DND-41 (cell line): ENCODE data around the gene PSD.

Experiments used
- ATAC-seq: fragments of 200-7000 bp; cut with Tn5 transposase; 3 replicates; pipeline ENCODE4 v1.9.1; 2021; ENCODE audit warnings: low read depth; ENCODE audit not compliant: insufficient read depth
- DNase-seq: peaks from one replicate; pipeline ENCODE4 v3.0.0-alpha.2; 2020
- H2AFZ ChIP-seq: 2 replicates; pipeline ENCODE4 v1.6.0; 2012; ENCODE audit warnings: low read depth, low read length
- H3K27ac ChIP-seq: 2 replicates; pipeline ENCODE4 v1.5.1; 2012; ENCODE audit warnings: low read length, inconsistent platforms
- H3K27me3 ChIP-seq: fragments of 200-600 bp; sonication (generic); 2 replicates; pipeline ENCODE4 v1.6.0; 2012; ENCODE audit warnings: low read length, mild to moderate bottlenecking, inconsistent platforms; ENCODE audit not compliant: insufficient read depth, poor library complexity
- H3K36me3 ChIP-seq: 2 replicates; pipeline ENCODE4 v1.5.1; 2012; ENCODE audit warnings: low read length, inconsistent platforms; ENCODE audit not compliant: insufficient read depth
- H3K4me1 ChIP-seq: 2 replicates; pipeline ENCODE4 v1.5.1; 2012; ENCODE audit warnings: mild to moderate bottlenecking, low read length; ENCODE audit not compliant: insufficient read depth
- H3K4me2 ChIP-seq: 2 replicates; pipeline ENCODE4 v1.6.0; 2012; ENCODE audit warnings: mild to moderate bottlenecking, moderate library complexity, low read length, inconsistent platforms; ENCODE audit not compliant: insufficient read depth
- H3K4me3 ChIP-seq, 2 experiments: fragments of 200-600 bp in 1 of 2; shearing (Covaris generic) in 1 of 2; 2 replicates each; pipeline ENCODE4 v1.5.1; 2012 to 2016; ENCODE audit warnings: inconsistent platforms in 2 of 2, low read length in 2 of 2, mild to moderate bottlenecking in 2 of 2, low read depth in 1 of 2, moderate library complexity in 1 of 2
- H3K79me2 ChIP-seq: 2 replicates; pipeline ENCODE4 v1.6.0; 2012; ENCODE audit warnings: low read length, inconsistent platforms; ENCODE audit not compliant: insufficient read depth
- H3K9ac ChIP-seq: 2 replicates; pipeline ENCODE4 v1.6.0; 2012; ENCODE audit warnings: low read depth, mild to moderate bottlenecking, inconsistent platforms, low read length, moderate library complexity
- H3K9me3 ChIP-seq: 2 replicates; pipeline ENCODE4 v1.5.1; 2012; ENCODE audit warnings: low read length, moderate library complexity, mild to moderate bottlenecking, inconsistent platforms; ENCODE audit not compliant: insufficient read depth, severe bottlenecking
- H4K20me1 ChIP-seq: 2 replicates; pipeline ENCODE4 v1.6.0; 2012; ENCODE audit warnings: low read length; ENCODE audit not compliant: insufficient read depth
- EZH2 ChIP-seq: IDR thresholded peaks from 3 replicates; pipeline ENCODE4 v1.6.1; 2012; ENCODE audit warnings: borderline replicate concordance, low read depth, mild to moderate bottlenecking, moderate library complexity, low read length, inconsistent platforms; ENCODE audit not compliant: severe bottlenecking
- TF ChIP-seq, protein P1 (sequence below): IDR thresholded peaks from 2 replicates; pipeline ENCODE4 v1.5.1; 2012; ENCODE audit warnings: borderline replicate concordance, low read length, moderate library complexity, mild to moderate bottlenecking; ENCODE audit not compliant: poor library complexity, severe bottlenecking; ENCODE audit errors: extremely low read depth

Gene PSD

DNA sequence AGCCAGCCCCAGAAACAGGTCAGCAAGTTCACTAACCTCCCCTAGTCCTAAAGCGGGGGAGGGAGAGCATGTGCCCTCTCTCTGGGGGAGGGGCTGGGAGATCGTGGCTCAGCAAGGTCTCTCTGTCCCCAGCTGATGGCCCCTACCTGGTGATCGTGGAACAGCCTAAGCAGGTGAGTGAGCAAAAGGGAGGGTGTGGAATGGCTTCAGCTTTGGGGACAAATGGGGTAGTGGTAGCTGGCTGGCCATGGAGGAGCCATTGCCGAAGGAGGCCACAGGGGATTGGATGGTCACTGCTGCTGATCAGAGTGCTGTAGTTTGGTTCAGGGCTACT is 22.3 kb downstream of the PSD start:
- H3K4me2 ChIP-seq = peak overlapping the region; percentile 89
- DNase-seq (no peak), ATAC-seq (no peak)
- H3K27me3 ChIP-seq = no peaks in the 10 kb centered on the region
- 0 out of 2 replicates have a peak, but pooled peaks cover 2% of the 10 kb centered on the region for H3K79me2 ChIP-seq
- no peaks in the 10 kb centered on the region for H3K36me3 ChIP-seq
- H3K9me3 ChIP-seq = no peaks in the 10 kb centered on the region
- TF ChIP-seq, protein P1, sequence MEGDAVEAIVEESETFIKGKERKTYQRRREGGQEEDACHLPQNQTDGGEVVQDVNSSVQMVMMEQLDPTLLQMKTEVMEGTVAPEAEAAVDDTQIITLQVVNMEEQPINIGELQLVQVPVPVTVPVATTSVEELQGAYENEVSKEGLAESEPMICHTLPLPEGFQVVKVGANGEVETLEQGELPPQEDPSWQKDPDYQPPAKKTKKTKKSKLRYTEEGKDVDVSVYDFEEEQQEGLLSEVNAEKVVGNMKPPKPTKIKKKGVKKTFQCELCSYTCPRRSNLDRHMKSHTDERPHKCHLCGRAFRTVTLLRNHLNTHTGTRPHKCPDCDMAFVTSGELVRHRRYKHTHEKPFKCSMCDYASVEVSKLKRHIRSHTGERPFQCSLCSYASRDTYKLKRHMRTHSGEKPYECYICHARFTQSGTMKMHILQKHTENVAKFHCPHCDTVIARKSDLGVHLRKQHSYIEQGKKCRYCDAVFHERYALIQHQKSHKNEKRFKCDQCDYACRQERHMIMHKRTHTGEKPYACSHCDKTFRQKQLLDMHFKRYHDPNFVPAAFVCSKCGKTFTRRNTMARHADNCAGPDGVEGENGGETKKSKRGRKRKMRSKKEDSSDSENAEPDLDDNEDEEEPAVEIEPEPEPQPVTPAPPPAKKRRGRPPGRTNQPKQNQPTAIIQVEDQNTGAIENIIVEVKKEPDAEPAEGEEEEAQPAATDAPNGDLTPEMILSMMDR = no peak
- no peak for TF ChIP-seq EZH2
- H3K9ac ChIP-seq = peak overlapping the region; percentile 48; the same call in 1 of the 2 replicates
- peaks cover 60% of the 10 kb centered on the region for H3K4me1 ChIP-seq
- H3K27ac ChIP-seq = peak overlapping the region; percentile 56; the same call in 1 of the 2 replicates
- H3K4me3 ChIP-seq = peak overlapping the region in 1 of 2 experiments; percentile 64; a peak in 2 of 4 replicates
- H4K20me1 ChIP-seq = 0 out of 2 replicates have a peak, but pooled peaks cover 8% of the 10 kb centered on the region
- H2AFZ ChIP-seq = no peak overlapping the region

DNA sequence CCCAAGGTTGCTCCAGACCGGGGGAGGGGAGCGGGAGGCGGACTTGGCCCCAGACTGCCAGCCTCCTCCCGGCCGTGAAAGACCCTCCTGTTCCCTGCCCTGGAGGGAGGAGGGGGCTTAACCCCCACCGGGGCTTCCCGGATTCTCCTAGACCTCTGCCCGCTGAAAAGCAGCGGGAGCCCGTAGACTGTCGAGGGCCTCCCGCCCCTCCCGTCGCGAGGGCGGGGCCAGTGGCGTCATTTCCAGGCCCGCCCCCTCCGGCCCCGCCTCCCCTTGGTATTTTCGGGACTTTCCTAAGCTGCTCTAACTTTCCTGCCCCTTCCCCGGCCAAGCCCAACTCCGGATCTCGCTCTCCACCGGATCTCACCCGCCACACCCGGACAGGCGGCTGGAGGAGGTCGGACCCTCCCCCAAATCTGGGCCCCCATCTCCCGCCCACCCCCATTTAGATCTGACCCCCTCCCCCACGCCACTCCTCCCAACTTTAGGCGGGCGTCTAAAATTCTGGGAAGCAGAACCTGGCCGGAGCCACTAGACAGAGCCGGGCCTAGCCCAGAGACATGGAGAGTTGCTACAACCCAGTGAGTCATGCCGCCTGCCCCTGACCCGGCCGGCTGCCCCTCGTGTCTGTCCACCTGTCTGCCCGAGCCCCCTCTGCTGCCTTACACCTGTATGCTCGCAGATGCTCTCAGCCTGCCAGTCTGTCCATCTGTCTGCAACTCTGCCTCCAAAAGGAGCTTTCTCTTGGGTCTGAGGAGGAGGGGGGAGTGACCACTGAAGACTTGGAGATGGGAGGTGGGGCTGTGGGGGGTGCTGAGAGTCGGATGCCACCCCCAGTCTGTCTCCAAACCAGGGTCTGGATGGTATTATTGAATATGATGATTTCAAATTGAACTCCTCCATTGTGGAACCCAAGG is 22.9 kb downstream of the PSD start, which contains the start of gene NFKB2:
NFKB2 (plus strand) TSS at position 306 of the 917 bp plus-strand sequence; CDS start at position 561, 255 bp downstream.
- H2AFZ ChIP-seq = peak within 1 kb of the TSS; percentile 86
- 0 out of 2 replicates have a peak, but pooled peaks cover 8% of the 10 kb centered on the region for H4K20me1 ChIP-seq
- peak within 1 kb of the TSS; percentile 89 for H3K4me2 ChIP-seq
- H3K36me3 ChIP-seq = no peaks in the 10 kb centered on the region
- H3K4me3 ChIP-seq = peak within 1 kb of the TSS; percentile 49 to 64; a peak in 3 of 4 replicates
- peak; percentile 45 for ATAC-seq
- H3K4me1 ChIP-seq = peaks cover 60% of the 10 kb centered on the region
- no peaks in the 10 kb centered on the region for H3K27me3 ChIP-seq
- H3K27ac ChIP-seq = peak within 1 kb of the TSS; percentile 56; the same call in 1 of the 2 replicates
- H3K79me2 ChIP-seq = 0 out of 2 replicates have a peak, but pooled peaks cover 2% of the 10 kb centered on the region
- TF ChIP-seq, protein P1 = no peak
- TF ChIP-seq EZH2 = no peak
- peak; percentile 85 for DNase-seq
- peak within 1 kb of the TSS; percentile 48 for H3K9ac ChIP-seq
- H3K9me3 ChIP-seq = no peaks in the 10 kb centered on the region

DNA sequence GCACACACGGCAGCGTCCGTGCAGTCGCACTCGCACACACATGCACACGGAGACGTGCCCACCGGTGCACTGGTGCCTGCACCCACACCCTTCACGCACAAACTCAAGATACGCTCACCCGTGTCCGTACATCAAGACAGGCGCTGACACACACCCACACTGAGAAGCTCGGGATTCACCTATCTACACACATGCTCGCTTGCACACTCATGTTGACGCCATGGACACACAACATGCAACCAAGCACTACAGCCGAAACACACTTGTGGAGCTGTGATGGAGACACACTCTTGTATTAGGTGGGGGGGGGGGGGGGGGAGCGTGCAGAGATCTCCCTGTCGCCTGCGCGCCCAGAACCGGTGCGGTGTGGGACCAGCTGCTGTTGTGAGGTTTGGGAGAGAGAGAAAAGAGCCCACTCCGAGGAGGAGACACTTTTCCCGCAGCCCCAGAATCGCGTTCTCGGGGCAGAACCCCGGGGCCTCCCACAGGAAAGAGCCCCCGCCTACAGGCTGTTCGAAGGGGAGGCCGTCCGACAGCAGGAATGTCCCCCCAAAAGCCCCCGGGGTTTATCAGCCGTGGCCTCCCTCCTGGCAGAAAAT is 23.7 kb downstream of the PSD start:
- peak; percentile 8 for ATAC-seq
- Histone ChIP-seq H3K36me3 (no peaks in the 10 kb centered on the region), H3K79me2 (0 out of 2 replicates have a peak, but pooled peaks cover 2% of the 10 kb centered on the region), H3K27ac (peak overlapping the region; percentile 8; the same call in 1 of the 2 replicates), H3K27me3 (no peaks in the 10 kb centered on the region), H3K4me3 (peak overlapping the region; percentile 49 to 64; a peak in 3 of 4 replicates), H3K4me1 (peaks cover 55% of the 10 kb centered on the region), H4K20me1 (0 out of 2 replicates have a peak, but pooled peaks cover 8% of the 10 kb centered on the region), H3K4me2 (peak overlapping the region; percentile 89), H2AFZ (peak overlapping the region; percentile 86), H3K9ac (peak overlapping the region; percentile 48), H3K9me3 (no peaks in the 10 kb centered on the region)
- TF ChIP-seq, protein P1 = peak; percentile 0
- no peak for TF ChIP-seq EZH2
- DNase-seq = peak; percentile 53
